ENCODE data around the gene CTSF. TPM values are rescaled to one million over a fixed set of nuclear protein-coding genes. Genes with fewer than 3 reads are reported as not detected.

Gene CTSF
- total and polyA plus RNA-seq, 2 of the 13 experiments (the other 11 are each of a cell fraction or from before 2014, with no cell fraction given), result not detected

GRCh38 chr11:66592457-66593302, 24.3 kb upstream of the CTSF start, which contains the start of the genes CCDC87 and CCS (continued):
- peak; percentile 87 for TF ChIP-seq RBFOX2 (IDR thresholded peaks at IDR 0.05; ENCODE audit: low read depth, low read length)
- TF ChIP-seq NR3C1 (CRISPR knock-in tag; IDR thresholded peaks at IDR 0.05), result no peak
- TF ChIP-seq ZNF501 (CRISPR knock-in tag; IDR thresholded peaks at IDR 0.05), result peak; percentile 95
- peak; percentile 61 for TF ChIP-seq ELF1 (CRISPR knock-in tag; IDR thresholded peaks at IDR 0.05)
- TF ChIP-seq ZHX2 (IDR thresholded peaks at IDR 0.05; ENCODE audit: low read depth), result 0 out of 2 replicates have a peak, but pooled peaks have one; percentile 17
- no peak; the same call in 1 of the 2 replicates for TF ChIP-seq ZHX2 (CRISPR knock-in tag; IDR thresholded peaks at IDR 0.05; ENCODE audit: borderline replicate concordance)
- TF ChIP-seq NR1H2 (CRISPR knock-in tag; IDR thresholded peaks at IDR 0.05; ENCODE audit: borderline replicate concordance, low read depth), result no peak
- peak; percentile 57; the same call in 1 of the 2 replicates for TF ChIP-seq CBFB (CRISPR knock-in tag; IDR thresholded peaks at IDR 0.05)
- TF ChIP-seq THYN1 (CRISPR knock-in tag; IDR thresholded peaks at IDR 0.05; ENCODE audit: borderline replicate concordance, low read depth), result no peak
- TF ChIP-seq IRF1 (CRISPR knock-in tag; IDR thresholded peaks at IDR 0.05; ENCODE audit: low read depth), result no peak
- peak; percentile 72; the same call in 1 of the 2 replicates for TF ChIP-seq ZNF891 (CRISPR knock-in tag; IDR thresholded peaks at IDR 0.05)
- TF ChIP-seq FLYWCH1 (CRISPR knock-in tag; IDR thresholded peaks at IDR 0.05), result no peak
- no peak for TF ChIP-seq ZNF567 (CRISPR knock-in tag; IDR thresholded peaks at IDR 0.05; ENCODE audit: borderline replicate concordance)
- no peak for TF ChIP-seq POLR2AphosphoS2 (IDR thresholded peaks at IDR 0.05; ENCODE audit: low read depth, low read length)
- TF ChIP-seq KMT2A (CRISPR knock-in tag; IDR thresholded peaks at IDR 0.05), result peak; percentile 89
- no peak for TF ChIP-seq MBNL3 (CRISPR knock-in tag; conservative IDR thresholded peaks at IDR 0.05)
- no peak for TF ChIP-seq SRSF9 (IDR thresholded peaks at IDR 0.05; ENCODE audit: borderline replicate concordance, insufficient read depth, low read depth, low read length, poor library complexity, severe bottlenecking)
- no peak for TF ChIP-seq ZBTB37 (CRISPR knock-in tag; IDR thresholded peaks at IDR 0.05)
- TF ChIP-seq NFRKB (IDR thresholded peaks at IDR 0.05), result no peak
- peak; percentile 45; the same call in 1 of the 2 replicates for TF ChIP-seq NR0B2 (CRISPR knock-in tag; IDR thresholded peaks at IDR 0.05)
- TF ChIP-seq ZNF550 (CRISPR knock-in tag; IDR thresholded peaks at IDR 0.05; ENCODE audit: borderline replicate concordance), result no peak
